Measurements from ENCODE around the gene AKAP13.
"Not testable (repeated sequence)": the region's sequence is repeated elsewhere in the genome, so short reads cannot be mapped to it uniquely, and the experiment has no call there.

AKAP13 gene

DNA sequence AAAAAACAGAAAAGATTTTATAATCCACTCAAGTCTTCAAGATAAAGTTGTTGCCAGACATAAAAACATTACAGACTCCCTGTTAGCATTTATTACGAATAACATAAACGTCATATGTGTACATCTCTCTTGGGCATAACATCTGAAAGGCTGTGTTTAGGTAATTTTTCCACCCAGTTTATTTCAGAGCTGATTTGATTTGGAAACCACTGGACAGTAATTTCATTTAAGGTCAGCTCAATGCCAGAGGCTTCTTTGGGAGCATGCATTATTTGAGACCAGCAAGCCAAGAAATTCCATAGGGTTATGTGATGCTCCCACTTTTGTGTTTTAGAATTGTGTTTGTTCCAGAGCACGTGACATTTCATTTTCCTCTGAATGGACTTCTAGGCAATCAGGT, 196.0 kb downstream of the AKAP13 start:
- DNase-seq (ENCODE audit: low read depth) = no peak

DNA sequence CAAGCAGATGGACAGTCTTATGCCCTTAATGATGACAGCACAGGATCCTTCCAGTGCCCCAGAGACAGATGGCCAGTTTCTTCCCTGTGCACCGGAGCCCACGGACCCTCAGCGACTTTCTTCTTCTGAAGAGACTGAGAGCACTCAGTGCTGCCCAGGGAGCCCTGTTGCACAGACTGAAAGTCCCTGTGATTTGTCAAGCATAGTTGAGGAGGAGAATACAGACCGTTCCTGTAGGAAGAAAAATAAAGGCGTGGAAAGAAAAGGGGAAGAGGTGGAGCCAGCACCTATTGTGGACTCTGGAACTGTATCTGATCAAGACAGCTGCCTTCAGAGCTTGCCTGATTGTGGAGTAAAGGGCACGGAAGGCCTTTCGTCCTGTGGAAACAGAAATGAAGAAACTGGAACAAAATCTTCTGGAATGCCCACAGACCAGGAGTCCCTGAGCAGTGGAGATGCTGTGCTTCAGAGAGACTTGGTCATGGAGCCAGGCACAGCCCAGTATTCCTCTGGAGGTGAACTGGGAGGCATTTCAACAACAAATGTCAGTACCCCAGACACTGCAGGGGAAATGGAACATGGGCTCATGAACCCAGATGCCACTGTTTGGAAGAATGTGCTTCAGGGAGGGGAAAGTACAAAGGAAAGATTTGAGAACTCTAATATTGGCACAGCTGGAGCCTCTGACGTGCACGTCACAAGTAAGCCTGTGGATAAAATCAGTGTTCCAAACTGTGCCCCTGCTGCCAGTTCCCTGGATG, 198.7 kb downstream of the AKAP13 start:
- no peak for DNase-seq (ENCODE audit: low read depth)

DNA sequence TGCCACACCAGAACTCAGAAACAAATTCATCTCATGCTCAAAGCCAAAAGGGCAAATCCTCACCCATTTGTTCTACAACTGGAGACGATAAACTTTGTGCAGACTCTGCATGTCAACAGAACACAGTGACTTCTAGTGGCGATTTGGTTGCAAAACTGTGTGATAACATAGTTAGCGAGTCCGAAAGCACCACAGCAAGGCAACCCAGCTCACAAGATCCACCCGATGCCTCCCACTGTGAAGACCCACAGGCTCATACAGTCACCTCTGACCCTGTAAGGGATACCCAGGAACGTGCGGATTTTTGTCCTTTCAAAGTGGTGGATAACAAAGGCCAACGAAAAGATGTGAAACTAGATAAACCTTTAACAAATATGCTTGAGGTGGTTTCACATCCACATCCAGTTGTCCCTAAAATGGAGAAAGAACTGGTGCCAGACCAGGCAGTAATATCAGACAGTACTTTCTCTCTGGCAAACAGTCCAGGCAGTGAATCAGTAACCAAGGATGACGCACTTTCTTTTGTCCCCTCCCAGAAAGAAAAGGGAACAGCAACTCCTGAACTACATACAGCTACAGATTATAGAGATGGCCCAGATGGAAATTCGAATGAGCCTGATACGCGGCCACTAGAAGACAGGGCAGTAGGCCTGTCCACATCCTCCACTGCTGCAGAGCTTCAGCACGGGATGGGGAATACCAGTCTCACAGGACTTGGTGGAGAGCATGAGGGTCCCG, 199.7 kb downstream of the AKAP13 start:
- no peak for DNase-seq (ENCODE audit: low read depth)

DNA sequence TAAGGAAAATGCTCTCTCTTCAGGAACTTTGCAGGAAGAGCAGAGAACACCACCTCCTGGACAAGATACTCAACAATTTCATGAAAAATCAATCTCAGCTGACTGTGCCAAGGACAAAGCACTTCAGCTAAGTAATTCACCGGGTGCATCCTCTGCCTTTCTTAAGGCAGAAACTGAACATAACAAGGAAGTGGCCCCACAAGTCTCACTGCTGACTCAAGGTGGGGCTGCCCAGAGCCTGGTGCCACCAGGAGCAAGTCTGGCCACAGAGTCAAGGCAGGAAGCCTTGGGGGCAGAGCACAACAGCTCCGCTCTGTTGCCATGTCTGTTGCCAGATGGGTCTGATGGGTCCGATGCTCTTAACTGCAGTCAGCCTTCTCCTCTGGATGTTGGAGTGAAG, 200.5 kb downstream of the AKAP13 start:
- peak; percentile 43 for DNase-seq (ENCODE audit: low read depth)

DNA sequence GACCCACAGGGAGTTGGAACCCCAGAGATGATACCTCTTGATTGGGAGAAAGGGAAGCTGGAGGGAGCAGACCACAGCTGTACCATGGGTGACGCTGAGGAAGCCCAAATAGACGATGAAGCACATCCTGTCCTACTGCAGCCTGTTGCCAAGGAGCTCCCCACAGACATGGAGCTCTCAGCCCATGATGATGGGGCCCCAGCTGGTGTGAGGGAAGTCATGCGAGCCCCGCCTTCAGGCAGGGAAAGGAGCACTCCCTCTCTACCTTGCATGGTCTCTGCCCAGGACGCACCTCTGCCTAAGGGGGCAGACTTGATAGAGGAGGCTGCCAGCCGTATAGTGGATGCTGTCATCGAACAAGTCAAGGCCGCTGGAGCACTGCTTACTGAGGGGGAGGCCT, 201.1 kb downstream of the AKAP13 start:
- no peak for DNase-seq (ENCODE audit: low read depth)

DNA sequence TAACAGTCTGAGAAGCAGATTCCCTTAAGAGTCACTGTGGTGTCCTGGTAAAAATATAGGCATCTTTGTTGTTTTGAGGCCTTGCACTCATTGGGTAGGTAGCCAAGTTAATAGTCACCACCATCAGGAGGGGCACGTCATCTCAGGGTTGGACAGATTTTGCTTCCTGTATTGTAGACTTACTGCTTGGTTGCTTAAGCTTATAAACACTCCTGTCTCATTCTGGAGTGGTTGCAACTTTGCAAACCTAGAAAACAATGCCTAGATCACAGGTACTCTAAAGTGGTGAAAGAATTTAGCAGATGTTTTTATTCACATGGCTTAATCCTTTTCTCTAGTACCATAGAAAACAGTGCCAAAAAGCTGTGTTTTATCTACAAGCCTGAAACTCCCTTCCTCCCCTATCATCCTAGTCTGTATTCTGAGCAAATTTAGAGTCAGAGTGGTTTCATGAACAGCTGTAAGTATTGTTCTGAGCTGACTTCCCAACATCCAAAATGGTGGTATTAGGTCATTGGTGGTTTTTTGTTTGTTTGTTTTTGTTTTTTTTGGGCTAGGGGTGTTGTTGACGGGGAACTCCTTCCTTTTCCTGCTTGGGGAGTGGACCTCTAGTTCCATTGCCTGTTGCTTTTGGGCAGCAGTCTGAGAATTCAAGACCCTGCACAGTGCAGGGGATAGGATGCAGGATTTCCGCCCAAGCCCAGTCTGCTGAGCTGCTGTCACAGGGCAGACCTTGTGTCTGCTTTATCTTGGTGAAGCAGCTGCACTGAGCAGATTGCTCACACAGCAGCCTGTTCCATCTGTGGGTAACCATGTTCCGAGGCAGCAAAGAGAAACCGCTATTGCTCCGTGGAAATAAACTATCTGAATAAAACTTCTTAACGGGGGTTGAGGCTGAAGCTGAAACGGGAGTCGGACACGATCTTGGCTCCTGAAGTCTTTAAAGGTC, 202.0 kb downstream of the AKAP13 start:
- DNase-seq (ENCODE audit: low read depth) = peak; percentile 51

DNA sequence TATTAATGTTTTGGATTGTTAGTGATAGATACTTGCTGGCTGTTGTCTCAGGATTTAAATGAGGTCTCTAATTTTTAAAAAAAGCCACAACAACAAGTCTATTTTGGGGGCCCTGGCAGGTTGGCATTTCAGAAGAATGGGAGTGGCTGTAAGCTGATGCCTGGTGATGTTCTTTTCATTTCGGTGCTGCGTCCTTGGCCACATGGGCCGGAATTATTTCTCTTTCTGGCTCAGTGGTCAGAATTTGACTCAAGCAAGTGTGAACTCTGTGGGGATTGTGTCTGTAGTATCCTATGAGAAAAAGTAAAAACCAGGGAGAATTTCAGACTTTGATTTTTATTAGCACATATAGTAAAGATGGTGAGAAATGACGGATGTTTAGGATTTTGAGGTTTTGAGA, 203.0 kb downstream of the AKAP13 start:
- DNase-seq (ENCODE audit: low read depth) = no peak

DNA sequence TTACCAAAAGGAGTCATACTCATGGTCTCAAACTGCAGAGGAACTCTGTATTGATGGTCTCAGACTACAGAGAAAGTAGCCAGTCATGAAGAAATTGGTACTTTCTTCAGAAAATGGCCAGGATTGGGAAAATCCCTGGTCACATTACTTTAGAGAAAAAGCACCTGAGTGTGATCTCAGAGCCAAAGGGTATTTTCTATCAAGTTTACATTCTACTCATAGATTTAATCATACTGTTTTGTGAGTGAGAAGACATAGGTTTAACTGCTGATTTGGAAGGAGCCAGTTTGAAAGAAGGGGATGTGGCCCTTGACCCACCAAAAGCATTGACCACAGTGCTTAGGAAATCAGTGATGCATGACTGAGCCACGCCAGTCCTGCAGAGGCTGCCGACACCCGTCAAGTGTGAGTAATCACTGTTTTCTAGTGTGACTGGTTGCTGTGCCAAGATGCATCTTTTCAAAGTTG, 203.6 kb downstream of the AKAP13 start:
- DNase-seq (ENCODE audit: low read depth) = peak; percentile 9

DNA sequence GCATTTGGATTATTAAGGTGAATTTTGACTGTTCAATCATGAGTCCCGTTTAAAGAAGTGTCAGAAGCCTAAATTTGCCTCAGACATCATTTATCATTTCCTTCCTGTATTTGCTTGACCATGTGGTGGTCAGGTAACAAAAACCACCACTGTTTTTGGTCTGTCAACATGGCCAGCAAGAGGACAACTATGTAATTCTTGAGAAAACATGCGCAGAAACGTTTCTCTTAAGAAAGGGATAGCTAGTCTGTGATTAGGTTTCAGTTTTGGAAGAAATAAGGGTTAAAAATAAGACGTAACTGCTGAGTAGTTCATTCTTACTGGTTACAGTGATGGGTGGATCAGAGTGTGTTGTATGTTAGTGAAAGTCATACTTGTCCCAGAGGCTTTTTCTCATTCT, 204.5 kb downstream of the AKAP13 start:
- no peak for DNase-seq (ENCODE audit: low read depth)

DNA sequence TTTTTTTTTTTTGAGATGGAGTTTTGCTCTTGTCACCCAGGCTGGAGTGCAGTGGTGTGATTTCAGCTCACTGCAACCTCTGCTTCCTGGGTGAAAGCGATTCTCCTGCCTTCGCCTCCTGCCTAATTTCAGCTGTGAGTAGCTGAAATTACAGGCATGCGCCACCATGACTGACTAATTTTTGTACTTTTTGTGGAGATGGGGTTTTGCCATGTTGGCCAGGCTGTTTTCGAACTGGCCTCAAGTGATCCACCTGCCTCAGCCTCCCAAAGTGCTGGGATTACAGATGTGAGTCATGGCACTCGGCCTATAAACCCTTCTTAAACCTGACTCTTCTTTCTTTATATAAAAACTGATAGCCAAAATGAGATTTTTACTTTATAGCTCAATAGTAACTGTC, 205.8 kb downstream of the AKAP13 start:
- not testable (repeated sequence) for DNase-seq (ENCODE audit: low read depth)

DNA sequence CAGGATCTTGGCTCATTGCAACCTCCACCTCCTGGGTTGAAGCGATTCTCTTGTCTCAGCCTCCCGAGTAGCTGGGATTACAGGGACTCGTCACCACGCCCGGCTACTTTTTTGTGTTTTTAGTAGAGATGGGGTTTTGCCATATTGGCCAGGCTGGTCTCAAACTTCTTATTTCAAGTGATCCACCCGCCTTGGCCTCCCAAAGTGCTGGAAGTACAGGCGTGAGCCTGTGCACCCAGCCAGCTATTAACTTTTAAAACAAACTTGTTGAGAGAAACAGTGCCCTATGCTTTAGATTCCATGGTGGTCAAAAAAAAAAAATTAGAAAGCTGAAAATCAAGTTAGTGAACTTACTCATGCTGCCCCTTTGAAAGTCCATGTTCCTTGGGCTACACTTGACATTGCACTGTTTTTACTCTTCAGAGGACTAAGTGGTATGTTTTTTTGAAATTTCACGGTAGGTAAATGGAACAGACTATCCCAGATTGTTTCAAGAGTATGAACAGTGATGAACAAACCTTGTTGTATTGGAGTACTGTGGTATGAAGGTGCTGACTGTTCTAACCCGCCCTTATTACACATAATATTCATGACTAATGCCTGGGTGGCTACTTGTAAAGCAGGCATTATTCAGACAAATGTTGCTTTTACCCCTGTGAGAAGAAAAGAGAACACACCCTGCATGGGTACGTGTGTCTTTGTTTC, 207.5 kb downstream of the AKAP13 start:
- DNase-seq (ENCODE audit: low read depth) = no peak

DNA sequence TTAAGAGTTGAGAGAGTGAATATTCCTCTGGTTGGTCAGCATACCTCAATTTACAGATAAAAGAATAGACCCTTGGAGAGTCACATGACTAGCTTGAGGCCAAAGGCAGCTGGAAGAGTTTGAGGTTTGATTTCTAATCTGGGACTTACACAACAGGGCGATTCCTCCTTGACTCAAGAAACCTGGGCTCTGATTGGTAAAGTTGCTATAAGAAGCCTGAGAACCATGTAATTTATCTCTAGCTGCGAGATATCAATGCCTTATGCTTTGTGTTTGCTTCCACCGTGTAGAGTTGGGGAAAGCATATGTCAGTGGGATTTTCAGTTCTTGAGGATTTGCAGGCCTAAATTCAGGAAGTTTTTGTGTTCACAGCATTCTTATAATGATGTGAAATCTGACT, 208.3 kb downstream of the AKAP13 start:
- no peak for DNase-seq (ENCODE audit: low read depth)

DNA sequence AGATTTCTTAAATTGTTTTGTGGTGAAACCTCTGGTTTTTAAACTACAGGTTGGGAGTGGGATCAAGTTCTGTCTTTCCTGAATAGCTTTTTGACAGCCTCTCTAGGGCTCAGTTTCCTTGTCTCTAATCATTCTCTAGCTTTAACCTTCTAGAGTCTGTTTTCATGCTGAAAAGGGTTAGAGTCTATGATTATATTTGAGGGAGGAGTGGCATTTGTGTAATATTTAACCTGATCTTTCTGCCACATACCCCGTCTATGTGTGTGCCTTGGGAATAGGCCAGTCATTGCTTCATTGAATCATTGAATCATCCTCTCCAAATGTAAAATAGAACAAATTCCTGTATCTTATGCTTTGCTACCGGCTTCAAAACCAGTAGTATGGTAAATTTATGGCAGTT, 209.4 kb downstream of the AKAP13 start:
- DNase-seq (ENCODE audit: low read depth) = no peak

DNA sequence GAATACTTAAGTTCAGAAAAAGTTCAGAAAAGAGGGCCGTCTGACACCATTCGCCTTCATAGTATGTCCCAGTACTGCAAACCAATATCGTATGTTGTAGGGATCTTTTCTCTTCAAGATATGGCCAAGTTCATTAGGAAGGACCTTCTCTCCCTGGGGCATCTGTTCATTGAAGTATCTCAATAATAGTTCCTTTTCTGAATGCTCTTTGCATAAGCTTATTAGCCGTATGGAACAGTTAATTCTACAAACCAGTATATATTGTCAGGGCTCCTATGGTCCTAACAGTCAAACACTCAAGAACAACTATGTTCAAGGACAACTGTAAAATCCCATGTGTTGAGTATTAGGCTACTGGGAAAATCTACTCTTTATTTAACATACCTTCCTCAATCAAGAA, 211.2 kb downstream of the AKAP13 start:
- DNase-seq (ENCODE audit: low read depth) = no peak

DNA sequence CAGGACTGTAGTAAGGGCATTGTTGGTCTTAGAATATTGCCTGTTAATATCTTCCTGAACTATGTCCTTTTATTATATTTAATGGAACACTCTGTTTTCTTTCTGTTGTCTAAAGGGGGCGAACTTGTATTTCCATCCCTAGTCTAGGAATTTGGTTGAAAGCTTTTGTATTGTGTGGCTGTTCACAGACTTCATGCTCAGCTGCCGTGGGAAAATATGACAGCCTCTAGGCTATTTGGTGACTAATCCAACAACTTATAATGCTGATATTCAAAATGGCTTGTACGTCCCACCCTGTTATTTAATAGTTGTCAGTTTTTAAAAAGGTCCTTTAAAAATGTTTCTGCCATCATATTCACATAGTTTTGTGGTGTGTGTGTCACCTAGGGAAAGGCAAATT, 211.7 kb downstream of the AKAP13 start:
- DNase-seq (ENCODE audit: low read depth) = no peak

DNA sequence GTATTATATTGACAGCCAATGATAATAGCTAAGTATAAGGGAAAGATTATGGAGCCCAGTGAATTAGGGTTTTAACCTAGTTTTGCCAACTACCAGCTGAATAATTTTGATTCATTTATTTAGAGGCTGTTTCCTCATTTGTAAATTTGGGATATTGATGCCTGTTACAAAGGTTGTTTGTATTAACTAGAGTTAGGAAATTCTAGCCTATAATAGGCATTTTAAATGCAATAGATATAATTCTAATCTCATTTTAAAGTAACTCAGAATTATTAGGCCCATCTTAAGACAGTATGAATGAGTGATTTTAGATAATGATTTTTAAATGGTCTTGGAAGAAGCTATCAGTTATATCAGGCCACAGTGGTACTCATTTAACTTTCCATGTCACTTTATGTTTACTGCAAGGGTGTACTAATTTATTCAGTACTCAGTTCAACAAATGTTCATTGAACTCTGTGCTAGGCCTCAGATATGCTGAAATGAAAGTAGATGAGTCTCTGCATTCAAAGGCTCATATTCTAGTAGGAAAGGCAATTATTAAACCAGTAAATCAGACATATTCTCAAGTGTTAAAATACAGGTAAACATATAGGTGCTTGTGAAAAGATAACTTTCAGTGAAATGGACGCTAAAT, 213.5 kb downstream of the AKAP13 start:
- no peak for DNase-seq (ENCODE audit: low read depth)

DNA sequence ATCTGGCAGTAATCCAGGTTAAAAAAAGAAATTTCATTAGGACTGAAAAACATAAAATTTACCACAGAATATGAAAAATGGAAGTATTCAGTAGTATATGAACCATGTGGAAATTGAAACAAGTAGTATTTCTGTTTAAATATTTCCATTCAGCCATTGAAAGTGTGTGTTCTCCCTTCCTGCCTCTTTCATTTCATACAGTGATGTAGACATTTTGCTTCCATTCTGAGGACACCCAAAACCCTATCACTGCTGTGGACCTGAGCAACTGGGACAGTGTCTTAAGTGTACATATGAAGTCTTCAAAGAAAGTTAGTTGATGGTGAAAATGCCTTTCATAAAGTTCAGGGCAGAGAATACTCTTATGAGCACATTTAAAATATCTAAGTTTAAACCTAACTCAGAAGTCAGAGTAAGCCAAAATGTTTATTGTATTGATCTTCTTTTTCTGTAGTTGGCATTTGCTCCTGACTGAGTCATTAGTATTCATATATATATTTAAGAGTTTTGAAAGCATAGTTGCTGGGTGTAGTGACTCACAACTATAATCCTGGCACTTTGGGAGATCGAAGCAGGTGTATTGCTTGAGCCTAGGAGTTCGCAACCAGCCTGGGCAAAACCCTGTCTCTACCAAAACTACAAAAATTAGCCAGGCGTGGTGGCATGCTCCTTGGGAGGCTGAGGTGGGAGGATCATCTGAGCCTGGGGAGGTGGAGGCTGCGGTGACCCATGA, 215.6 kb downstream of the AKAP13 start:
- DNase-seq (ENCODE audit: low read depth) = no peak

DNA sequence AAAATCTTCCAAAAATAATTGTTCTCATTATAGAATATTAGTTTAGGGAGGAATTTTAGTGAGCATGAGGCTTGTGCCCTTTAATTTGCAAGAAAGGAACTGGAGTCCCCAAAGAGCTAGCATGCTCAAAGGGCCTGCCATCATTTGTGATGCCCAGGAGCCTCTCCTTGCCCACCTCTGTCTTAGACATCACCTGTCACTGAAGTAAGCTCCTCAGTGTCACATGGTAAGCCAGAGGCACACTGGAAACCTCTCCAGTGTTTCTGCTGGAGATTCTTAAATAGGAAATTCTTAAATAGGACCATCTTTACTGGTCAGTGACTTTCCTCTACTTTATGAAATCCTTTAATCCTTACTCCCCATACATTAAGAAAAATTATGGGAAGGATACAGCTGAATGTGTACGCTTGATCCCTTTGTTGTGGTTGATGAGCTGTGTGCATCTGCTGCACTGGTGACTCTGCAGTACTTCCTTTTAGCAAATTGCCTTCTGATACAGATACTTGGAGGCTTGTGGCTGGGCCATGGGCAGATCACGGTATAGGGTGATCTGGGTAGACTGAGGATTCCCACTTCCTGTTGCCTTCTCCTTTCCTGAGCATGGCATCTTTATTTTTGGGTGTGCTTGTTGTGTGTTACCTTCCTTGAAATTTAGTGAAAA, 216.9 kb downstream of the AKAP13 start:
- no peak for DNase-seq (ENCODE audit: low read depth)

DNA sequence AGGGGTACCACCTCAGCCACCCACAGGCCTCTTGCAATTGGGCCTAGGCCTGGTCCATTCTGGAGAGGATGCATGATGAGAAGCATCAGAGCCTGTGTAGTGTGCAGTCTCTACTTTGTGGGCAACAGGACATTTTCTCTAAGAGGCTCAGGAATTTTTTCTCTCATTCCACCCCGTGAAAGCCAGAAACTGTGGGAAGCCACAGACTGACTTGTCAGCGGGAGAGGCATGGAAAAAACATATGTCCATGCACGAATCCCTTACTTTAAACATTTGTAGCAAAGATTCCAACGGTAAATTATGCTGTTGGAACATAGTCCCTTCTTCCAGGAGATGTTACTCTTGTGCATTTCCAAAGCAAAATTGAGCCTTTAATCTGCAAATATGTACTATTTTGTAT, 217.8 kb downstream of the AKAP13 start:
- no peak for DNase-seq (ENCODE audit: low read depth)
